ENCODE measurements around the gene CD244.

- TF ChIP-seq CTCF (IDR thresholded peaks at IDR 0.05) (no peak), POLR2A (IDR thresholded peaks at IDR 0.05) (no peak)
These were observed 54.4 kb downstream of the CD244 start for GRCh38 chr1:160808289-160808688.
